Activated T-cell treated with anti-CD3 and anti-CD28 coated beads, Interleukin-2, amount 50 U/mL, for 24 hours (primary cell): ENCODE measurements around the gene SPAST.
"Not testable (repeated sequence)": the region's sequence is repeated elsewhere in the genome, so short reads cannot be mapped to it uniquely, and the experiment has no call there.

ENCODE experiments used
- DNase-seq: peaks from one replicate; pipeline ENCODE4 v3.0.0-alpha.2; 2020
- H3K27ac Mint-ChIP-seq: 2 replicates; pipeline ENCODE4 v1.8.0; 2020; ENCODE audit warnings: mild to moderate bottlenecking, mixed read lengths
- H3K27me3 Mint-ChIP-seq: 2 replicates; pipeline ENCODE4 v1.8.0; 2020; ENCODE audit warnings: mixed read lengths
- H3K36me3 Mint-ChIP-seq: 2 replicates; pipeline ENCODE4 v1.8.0; 2020; ENCODE audit warnings: low read depth, mixed read lengths
- H3K4me1 Mint-ChIP-seq: 2 replicates; pipeline ENCODE4 v1.8.0; 2020; ENCODE audit warnings: low read depth, mixed read lengths
- H3K4me3 Mint-ChIP-seq: 2 replicates; pipeline ENCODE4 v1.8.0; 2020; ENCODE audit warnings: mild to moderate bottlenecking, moderate library complexity, mixed read lengths
- H3K9me3 Mint-ChIP-seq: 2 replicates; pipeline ENCODE4 v1.8.0; 2020; ENCODE audit warnings: mixed read lengths

Gene SPAST

DNA sequence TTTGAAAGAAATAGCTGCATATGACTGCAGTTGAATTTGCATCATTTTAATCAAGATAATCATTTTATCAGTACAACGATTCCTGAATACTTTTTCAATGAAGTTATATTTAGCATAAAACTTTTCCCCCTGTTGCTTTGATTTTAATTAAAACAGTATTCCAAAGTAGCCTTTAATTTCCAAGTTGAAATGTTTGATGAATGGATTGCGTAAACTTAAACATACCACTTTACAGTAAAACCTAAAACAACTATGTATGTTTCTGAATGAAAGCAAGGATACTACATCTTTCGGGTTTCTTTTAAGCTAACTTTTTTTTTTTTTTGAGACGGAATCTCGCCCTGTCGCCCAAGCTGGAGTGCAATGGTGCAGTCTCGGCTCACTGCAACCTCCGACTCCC, 1.4 kb downstream of the SPAST start:
- no peak overlapping the region for H3K27ac Mint-ChIP-seq
- peaks cover 21% of the 10 kb centered on the region for H3K36me3 Mint-ChIP-seq
- peaks cover 34% of the 10 kb centered on the region for H3K4me1 Mint-ChIP-seq
- no peaks in the 10 kb centered on the region for H3K27me3 Mint-ChIP-seq
- H3K9me3 Mint-ChIP-seq, result no peaks in the 10 kb centered on the region
- peak overlapping the region; percentile 95 for H3K4me3 Mint-ChIP-seq
- DNase-seq, result no peak

DNA sequence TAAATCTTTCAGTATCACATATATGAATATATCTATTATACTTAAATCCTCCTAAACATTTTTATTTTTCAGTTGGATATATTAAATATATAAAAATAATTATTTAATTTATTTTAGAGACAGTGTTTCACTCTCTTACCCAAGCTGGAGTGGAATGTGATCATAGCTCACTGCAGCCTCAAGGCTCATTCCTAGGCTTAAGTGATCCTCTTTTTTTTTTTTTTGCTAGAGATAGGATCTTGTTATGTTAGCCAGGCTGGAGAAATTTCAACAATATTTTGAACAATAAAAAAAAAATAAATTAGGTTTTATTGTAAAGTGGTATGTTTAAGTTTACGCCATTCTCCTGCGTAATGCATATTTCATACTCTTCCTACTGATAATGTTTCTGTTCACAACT, 4.2 kb downstream of the SPAST start:
- H3K9me3 Mint-ChIP-seq, result no peaks in the 10 kb centered on the region
- H3K36me3 Mint-ChIP-seq, result peaks cover 36% of the 10 kb centered on the region
- no peak overlapping the region for H3K4me3 Mint-ChIP-seq
- H3K4me1 Mint-ChIP-seq, result peaks cover 46% of the 10 kb centered on the region
- H3K27me3 Mint-ChIP-seq, result no peaks in the 10 kb centered on the region
- DNase-seq, result no peak
- no peak overlapping the region for H3K27ac Mint-ChIP-seq

DNA sequence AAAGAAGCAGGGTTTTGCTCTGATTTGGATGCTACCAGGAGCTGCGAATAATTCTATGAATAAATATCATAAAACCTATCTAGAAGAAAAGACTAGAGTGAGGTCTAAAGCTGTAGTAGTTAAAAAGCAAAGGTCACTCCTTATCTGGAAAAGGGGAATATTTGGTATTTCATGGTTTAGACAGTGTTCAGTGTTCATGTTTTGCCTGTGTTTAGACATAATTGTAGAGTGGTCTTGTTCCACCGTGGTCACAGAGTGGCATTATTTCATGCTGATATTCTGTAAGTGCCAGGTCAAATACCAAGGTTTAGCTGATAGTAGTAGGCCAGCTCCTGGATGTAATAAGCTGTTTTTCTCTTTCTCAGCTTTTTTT, 10.8 kb downstream of the SPAST start:
- Mint-ChIP-seq H3K4me3 (no peak overlapping the region), H3K36me3 (peaks cover 35% of the 10 kb centered on the region), H3K27me3 (no peaks in the 10 kb centered on the region), H3K27ac (no peak overlapping the region), H3K9me3 (no peaks in the 10 kb centered on the region), H3K4me1 (peaks cover 35% of the 10 kb centered on the region)
- DNase-seq, result no peak

DNA sequence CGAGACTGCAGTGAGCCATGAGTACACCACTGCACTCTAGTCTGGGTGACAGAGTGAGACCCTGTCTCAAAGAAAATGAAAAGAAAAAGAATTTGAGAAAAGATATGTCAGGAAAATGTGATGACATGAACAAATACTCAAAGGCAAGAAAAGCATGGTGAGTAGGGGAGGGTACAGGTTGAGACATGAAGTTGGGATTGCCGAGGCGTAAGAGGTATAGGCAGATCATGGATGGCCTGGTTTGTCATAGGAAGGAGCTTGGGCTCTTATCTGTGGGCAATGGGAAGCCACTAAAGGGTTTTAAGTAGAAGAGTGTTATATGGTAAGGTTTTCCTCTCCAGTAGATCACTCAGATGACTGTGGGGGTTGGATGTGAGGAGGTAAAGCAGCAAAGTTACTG, 32.3 kb downstream of the SPAST start:
- no peaks in the 10 kb centered on the region for H3K9me3 Mint-ChIP-seq
- DNase-seq, result no peak
- no peaks in the 10 kb centered on the region for H3K27me3 Mint-ChIP-seq
- H3K4me1 Mint-ChIP-seq, result peaks cover 2% of the 10 kb centered on the region
- no peak overlapping the region for H3K27ac Mint-ChIP-seq
- H3K36me3 Mint-ChIP-seq, result peaks cover 30% of the 10 kb centered on the region
- H3K4me3 Mint-ChIP-seq, result no peak overlapping the region

DNA sequence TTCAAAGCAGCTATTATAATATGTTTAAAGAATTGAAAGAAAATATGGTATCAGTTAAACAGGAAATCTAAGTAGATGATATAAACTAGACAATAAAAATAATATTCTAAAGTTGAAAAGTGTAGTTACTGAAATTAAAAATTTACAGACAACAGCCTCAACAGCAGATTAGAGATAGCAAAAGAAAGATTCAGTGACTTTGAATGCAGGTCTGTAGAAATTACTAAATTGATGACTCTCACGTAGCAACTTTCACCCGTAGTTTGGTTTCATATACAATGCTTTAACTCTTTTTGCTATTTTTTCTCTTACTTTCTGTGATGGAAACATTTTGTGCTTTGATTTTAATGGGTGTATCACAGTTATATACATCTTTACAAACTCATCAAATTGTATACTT, 44.8 kb downstream of the SPAST start:
- Mint-ChIP-seq H3K27me3 (no peaks in the 10 kb centered on the region), H3K4me3 (no peak overlapping the region), H3K4me1 (peaks cover 8% of the 10 kb centered on the region), H3K9me3 (no peaks in the 10 kb centered on the region), H3K27ac (no peak overlapping the region), H3K36me3 (peaks cover 60% of the 10 kb centered on the region)
- no peak for DNase-seq

DNA sequence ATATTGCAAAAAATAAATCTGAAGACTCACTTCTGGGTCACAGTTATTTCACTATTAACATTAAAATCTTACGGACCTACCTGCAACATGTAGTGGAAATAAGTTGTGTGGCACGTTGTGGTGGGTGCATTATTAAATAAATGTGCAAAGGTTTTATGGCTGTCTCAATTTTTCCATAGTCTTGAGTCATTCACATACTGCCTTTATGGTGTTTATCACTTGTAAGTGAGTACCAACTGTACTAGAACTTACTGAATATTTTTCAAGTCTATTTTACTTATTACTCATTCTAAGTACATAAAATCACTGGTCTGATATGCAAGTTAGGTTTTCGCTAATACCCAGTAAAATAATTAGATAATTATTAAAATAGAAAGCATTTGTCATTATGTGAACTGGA, 54.7 kb downstream of the SPAST start:
- H3K4me1 Mint-ChIP-seq, result peaks cover 24% of the 10 kb centered on the region
- H3K9me3 Mint-ChIP-seq, result no peaks in the 10 kb centered on the region
- DNase-seq, result no peak
- H3K36me3 Mint-ChIP-seq, result peaks cover 42% of the 10 kb centered on the region
- H3K4me3 Mint-ChIP-seq, result no peak overlapping the region
- H3K27me3 Mint-ChIP-seq, result no peaks in the 10 kb centered on the region
- no peak overlapping the region for H3K27ac Mint-ChIP-seq

DNA sequence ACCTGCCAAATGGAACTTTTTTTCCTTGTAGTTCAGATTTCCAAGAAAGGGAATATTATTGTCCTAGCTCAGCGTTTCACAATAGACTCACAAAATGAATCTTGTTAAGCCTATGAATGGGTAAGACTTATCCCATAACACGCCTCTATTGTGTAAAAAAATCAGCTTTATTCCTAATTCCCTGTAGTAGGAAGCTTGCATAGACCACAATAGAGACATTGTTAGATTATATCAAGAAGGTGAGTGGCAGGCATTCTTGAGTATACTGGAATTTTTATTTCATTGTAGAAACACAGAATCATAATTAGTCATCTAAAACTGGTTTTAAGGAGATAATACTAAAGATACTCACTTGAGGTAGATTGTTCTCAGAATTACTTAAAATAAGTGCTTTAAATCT, 55.8 kb downstream of the SPAST start:
- H3K27ac Mint-ChIP-seq, result no peak overlapping the region
- no peak overlapping the region for H3K4me3 Mint-ChIP-seq
- H3K9me3 Mint-ChIP-seq, result no peaks in the 10 kb centered on the region
- DNase-seq, result no peak
- peaks cover 24% of the 10 kb centered on the region for H3K4me1 Mint-ChIP-seq
- no peaks in the 10 kb centered on the region for H3K27me3 Mint-ChIP-seq
- H3K36me3 Mint-ChIP-seq, result peaks cover 51% of the 10 kb centered on the region

DNA sequence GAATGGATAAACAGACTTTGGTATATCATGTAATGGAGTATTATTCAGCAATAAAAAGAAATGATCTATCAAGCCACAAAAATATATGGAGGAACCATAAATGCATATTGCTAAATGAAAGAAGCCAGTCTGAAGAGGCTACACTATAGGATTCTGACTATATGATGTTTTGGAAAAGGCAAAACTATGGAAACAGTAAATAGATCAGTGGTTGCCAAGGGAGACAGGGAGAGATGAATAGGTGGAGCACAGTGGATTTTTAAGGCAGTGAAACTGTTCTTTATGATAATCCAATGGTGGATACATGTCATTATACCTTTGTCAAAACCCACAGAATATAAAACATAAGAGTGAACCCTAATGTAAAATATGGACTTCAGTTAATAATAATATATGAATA, 61.3 kb downstream of the SPAST start:
- H3K9me3 Mint-ChIP-seq, result no peaks in the 10 kb centered on the region
- H3K36me3 Mint-ChIP-seq, result peaks cover 61% of the 10 kb centered on the region
- peaks cover 12% of the 10 kb centered on the region for H3K4me1 Mint-ChIP-seq
- H3K27me3 Mint-ChIP-seq, result no peaks in the 10 kb centered on the region
- H3K4me3 Mint-ChIP-seq, result no peak overlapping the region
- H3K27ac Mint-ChIP-seq, result no peak overlapping the region
- DNase-seq, result no peak

DNA sequence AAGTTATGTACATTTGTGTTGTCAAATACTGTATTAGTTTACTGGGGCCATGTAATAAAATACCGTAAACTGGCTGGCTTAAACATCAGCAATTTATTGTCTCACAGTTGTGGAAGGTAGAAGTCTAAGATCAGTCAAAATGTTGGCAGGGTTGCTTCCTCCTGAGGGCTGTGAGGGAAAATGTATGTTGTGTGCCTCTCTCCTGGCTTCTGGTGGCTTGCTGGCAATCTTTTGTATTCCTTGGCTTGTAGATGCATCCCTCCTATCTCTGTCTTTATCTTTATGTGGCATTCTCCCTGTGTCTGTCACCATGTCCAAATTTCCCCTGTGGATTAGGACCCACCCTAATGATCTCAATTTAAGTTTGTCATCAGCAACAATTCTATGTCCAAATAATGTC, 65.3 kb downstream of the SPAST start:
- DNase-seq, result no peak
- no peak overlapping the region for H3K4me3 Mint-ChIP-seq
- H3K9me3 Mint-ChIP-seq, result no peaks in the 10 kb centered on the region
- H3K27me3 Mint-ChIP-seq, result no peaks in the 10 kb centered on the region
- peaks cover 64% of the 10 kb centered on the region for H3K36me3 Mint-ChIP-seq
- H3K4me1 Mint-ChIP-seq, result no peaks in the 10 kb centered on the region
- no peak overlapping the region for H3K27ac Mint-ChIP-seq

DNA sequence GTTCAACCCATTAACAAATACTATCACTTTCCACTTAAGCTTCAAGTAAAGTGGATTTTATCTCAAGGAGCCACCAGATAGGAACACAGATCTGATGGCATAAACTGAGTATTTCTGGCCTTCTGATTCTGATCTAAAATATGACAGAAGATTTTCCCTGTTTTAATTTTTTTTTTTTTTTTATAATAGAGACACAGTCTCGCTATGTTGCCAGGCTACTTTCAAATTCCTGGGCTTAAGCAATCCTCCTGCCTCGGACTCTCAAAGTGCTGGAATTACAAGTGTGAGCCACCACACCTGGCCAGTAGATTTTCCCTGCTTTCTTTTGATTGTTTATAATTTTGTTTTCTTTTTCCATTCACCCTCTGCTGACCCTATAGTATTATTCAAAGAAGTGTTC, 65.7 kb downstream of the SPAST start:
- no peak for DNase-seq
- Mint-ChIP-seq H3K4me3 (no peak overlapping the region), H3K9me3 (no peaks in the 10 kb centered on the region), H3K4me1 (no peaks in the 10 kb centered on the region), H3K36me3 (peaks cover 60% of the 10 kb centered on the region), H3K27ac (no peak overlapping the region), H3K27me3 (no peaks in the 10 kb centered on the region)

DNA sequence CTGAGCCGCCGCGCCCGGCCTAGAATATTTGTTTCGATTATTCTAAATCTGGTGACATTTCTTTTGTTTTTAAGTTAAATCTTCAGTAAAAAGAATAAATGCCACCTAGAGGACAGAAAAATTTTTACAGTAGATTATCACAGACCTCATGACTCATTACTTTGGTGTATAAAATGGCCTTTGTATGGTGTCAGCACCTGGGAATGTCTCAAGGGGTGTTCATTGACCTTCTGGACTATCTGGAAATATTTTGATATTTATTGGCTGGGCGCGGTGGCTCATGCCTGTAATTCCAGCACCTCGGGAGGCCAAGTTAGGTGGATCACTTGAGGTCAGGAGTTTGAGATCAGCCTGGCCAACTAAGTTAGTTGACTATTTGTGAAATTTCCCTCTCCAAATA, 72.1 kb downstream of the SPAST start:
- Mint-ChIP-seq H3K27ac (peak overlapping the region; percentile 29), H3K9me3 (no peaks in the 10 kb centered on the region), H3K27me3 (no peaks in the 10 kb centered on the region), H3K36me3 (peaks cover 65% of the 10 kb centered on the region), H3K4me3 (no peak overlapping the region), H3K4me1 (no peaks in the 10 kb centered on the region)
- DNase-seq, result no peak

DNA sequence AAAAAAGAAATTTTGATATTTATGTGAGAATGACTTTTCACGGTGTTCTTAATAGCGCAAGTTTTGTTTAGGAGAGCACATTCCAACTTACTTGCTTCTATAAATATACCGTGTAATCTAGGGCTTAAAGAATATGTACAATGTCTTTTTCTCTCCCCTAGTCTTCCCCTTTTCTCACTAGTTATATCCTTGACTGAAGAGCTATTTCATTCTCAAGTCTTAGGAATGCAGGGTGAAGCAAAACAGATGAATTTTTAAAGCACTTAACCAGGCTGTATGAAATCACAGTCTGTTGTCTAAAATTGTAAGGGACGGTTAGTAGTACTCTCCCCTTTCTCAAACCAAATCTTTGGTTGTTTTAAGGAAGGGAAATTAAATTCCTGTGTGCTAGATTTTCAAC, 72.7 kb downstream of the SPAST start:
- no peak overlapping the region for H3K4me3 Mint-ChIP-seq
- H3K36me3 Mint-ChIP-seq, result peaks cover 62% of the 10 kb centered on the region
- no peaks in the 10 kb centered on the region for H3K4me1 Mint-ChIP-seq
- no peaks in the 10 kb centered on the region for H3K27me3 Mint-ChIP-seq
- no peak overlapping the region for H3K27ac Mint-ChIP-seq
- no peak for DNase-seq
- H3K9me3 Mint-ChIP-seq, result no peaks in the 10 kb centered on the region

DNA sequence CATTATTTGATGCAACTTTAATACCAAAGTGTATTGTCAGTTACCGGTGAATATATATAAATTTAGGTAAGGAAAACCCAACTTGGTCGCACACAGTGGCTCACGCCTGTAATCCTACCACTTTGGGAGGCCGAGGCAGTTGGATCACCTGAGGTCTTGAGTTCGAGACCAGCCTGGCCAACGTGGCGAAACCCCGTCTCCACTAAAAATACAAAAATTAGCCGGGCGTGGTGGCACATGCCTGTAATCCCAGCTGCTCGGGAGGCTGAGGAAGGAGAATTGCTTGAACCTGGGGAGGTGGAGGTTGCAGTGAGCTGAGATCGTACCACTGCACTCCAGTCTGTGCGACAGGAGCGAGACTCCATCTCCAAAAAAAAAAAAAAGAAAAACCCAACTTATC, 88.2 kb downstream of the SPAST start:
- not testable (repeated sequence) for H3K9me3 Mint-ChIP-seq, H3K4me3 Mint-ChIP-seq, H3K27ac Mint-ChIP-seq, H3K27me3 Mint-ChIP-seq, H3K4me1 Mint-ChIP-seq, DNase-seq
- H3K36me3 Mint-ChIP-seq, result peaks cover 49% of the 10 kb centered on the region

DNA sequence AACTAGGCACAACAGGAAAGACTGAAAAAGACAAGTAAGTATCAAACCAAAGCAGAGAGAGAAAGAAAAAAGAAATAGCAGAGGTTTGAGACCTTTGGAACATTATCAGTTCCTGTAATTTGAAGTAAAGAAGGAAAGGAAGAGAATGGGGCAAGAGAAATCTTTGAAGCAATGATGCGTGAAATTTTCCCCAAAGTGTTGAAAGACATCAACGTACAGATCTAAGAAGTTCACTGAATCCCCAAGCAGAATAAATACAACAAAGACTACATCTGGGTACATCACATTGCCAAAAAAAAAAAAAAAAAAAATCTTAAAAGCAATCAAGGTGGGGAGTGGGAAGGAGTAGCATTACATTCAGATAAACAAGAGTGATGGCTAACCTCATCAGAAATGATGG, 96.3 kb downstream of the SPAST start:
- Mint-ChIP-seq H3K27me3 (no peaks in the 10 kb centered on the region), H3K4me1 (peaks cover 9% of the 10 kb centered on the region), H3K9me3 (no peaks in the 10 kb centered on the region), H3K36me3 (peaks cover 39% of the 10 kb centered on the region), H3K4me3 (no peak overlapping the region), H3K27ac (no peak overlapping the region)
- DNase-seq, result no peak

DNA sequence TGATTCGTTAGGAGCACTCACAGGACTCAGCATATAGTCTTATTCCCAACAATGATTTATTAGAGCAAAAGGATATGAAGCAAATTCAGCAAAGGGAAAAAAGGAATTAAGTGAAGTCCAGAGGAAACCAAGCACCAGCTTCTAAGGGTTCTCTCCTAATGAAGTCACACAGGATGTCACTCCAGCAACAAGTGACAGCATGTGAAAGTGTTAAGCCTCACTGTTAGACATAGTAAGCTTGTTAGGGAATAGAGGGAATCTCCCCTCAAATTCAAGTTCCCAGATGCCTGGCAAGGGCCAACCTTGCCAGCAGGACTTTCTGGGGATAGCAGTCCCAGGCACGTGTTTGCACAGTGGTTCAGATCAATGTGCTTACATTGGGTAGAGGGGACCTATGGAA, 97.9 kb downstream of the SPAST start:
- H3K9me3 Mint-ChIP-seq, result no peaks in the 10 kb centered on the region
- no peaks in the 10 kb centered on the region for H3K27me3 Mint-ChIP-seq
- H3K4me1 Mint-ChIP-seq, result peaks cover 13% of the 10 kb centered on the region
- no peak overlapping the region for H3K4me3 Mint-ChIP-seq
- H3K27ac Mint-ChIP-seq, result no peak overlapping the region
- peaks cover 39% of the 10 kb centered on the region for H3K36me3 Mint-ChIP-seq
- no peak for DNase-seq

DNA sequence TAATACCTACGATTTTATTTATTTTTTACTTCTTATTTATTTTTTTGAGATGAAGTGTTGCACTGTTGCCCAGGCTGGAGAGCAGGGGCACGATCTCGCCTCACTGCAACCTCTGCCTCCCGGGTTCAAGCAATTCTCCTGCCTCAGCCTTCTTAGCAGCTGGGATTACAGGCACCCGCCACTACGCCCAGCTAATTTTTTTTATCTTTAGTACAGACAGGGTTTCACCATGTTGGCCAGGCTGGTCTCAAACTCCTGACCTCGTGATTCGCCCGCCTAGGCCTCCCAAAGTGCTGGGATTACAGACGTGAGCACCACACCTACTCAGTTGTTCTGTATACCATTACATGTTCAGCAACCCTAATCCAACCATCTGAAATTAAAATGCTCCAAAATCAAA, 100.9 kb downstream of the SPAST start:
- peak overlapping the region; percentile 100 for H3K4me3 Mint-ChIP-seq
- H3K27ac Mint-ChIP-seq, result peak overlapping the region; percentile 72

More for the DNA sequence above, 100.9 kb downstream of the SPAST start:
- H3K4me1 Mint-ChIP-seq, result peaks cover 35% of the 10 kb centered on the region
- H3K27me3 Mint-ChIP-seq, DNase-seq, H3K9me3 Mint-ChIP-seq: not testable (repeated sequence)
- peaks cover 38% of the 10 kb centered on the region for H3K36me3 Mint-ChIP-seq
